Adipose tissue (tissue), 3 donors: Measurements from ENCODE around the gene FOXB2. TPM values are rescaled to one million over a fixed set of nuclear protein-coding genes. Genes with fewer than 3 reads are reported as not detected.

ENCODE experiments used
- H3K27ac ChIP-seq: one replicate; pipeline ENCODE4 v1.5.1; 2013; ENCODE audit warnings: low read depth, low read length
- WGBS, 3 donors: extraction: QIAGEN DNeasy Blood & Tissue Kit; methylation state at CpG; one replicate each; pipeline ENCODE4 v1.1.7; 2013; 5-methylcytosine and 5-hydroxymethylcytosine counted together
- polyA plus RNA-seq, 3 donors: library from polyadenylated mRNA; stranded (reverse); fragments of 200-250 nt; gene quantifications; one replicate each; pipeline ENCODE4 v1.2.3, GENCODE V29; 2013
- donor health status: healthy with polysubstance abuse.
- donor health status: Bipolar disorder and iron deficiency.
- donor health status: healthy.

The FOXB2 gene
- polyA plus RNA-seq, 3 donors, result not detected

DNA sequence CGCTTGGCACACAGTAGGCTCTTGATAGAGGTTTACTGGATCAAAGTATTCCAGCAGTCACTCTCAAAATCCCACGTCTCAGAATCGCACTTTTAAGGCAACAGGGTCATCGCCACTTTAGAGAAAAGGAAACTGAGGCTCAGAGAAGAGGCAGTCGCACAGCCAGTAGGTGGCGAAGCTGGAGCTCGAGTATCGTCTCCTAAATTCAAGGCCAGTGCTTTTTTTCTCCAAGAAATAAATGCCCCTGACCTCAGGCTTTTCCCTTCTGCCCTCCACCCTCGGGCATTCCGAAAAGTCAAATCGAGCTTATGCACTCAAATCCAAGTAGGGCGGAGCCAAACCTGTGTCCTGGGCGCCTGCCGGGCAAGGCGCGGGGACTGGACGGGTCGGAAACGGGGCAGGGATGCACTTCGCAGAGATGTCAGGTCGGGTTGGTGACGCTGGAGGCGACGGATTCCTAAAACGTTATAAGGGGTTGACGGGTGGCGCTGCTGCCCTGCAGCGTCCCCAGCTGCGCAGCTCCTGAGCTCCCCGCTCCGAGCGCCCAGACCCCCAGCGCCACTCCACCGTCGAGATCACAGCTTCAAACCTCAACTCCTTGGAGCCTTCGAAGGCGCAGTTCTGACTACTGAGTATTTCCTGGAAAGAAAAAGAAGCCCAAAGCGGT is 4.7 kb upstream of the FOXB2 start:
- 2 to 7% (median 4%) methylated on average over 38 of the region's 38 CpGs for WGBS, 3 donors
- no peak overlapping the region for H3K27ac ChIP-seq

DNA sequence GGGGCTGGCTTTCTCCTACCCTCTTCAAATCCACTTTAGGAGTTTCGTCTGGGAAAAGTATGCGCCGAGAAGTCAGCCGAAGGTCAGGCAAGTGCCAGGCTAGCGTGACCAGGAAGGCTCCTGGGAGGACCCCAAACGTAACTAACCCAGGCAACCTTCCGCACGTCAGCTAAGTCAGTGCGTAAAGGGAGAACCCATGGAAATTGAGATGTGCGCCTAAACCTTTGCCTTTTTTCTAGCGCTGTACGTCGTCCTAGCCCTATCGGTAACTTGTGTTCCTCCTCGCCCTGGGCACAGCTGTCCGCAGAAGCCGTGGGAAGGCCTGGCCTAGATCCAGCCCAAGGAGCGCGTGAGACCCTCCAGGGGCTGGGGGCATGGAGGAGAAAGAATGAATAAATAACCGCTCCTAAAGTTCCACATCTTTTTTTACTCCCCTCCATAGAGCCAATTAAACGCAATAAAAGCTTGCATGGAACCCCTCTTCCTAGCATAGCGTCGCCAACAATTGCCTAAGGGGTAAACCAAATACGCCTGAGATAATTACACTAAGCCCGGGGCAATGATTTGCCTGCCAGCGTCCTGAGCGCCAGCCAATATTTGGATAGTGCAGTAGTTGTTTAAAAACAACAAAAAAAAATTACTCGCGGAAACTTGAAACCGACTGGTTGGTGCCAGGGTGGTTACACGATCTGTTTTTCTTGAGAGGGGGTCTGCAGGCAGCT is 4.0 kb upstream of the FOXB2 start:
- 4 to 5% (median 5%) methylated on average over 31 of the region's 31 CpGs for WGBS, 3 donors
- no peak overlapping the region for H3K27ac ChIP-seq

DNA sequence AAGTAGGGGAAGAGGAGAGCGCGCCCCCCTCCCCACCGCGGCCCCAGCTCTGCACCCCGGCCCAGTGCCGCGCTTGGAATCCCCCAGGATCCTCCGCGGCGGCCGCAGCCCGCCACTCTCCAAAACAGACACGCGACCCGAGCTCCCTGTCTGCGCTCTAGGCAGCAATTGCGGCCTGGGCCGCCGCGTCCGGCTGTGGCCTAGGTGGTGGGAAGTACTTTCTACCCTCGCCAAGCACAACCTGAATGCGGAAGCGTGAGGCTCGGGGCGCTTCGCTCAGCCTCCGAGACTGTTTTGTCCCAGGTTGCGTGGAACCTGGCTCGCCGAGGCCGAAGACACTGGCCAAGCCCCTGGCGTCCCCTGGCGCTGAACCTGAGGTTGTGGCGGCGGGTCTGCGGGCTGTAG is 3.3 kb upstream of the FOXB2 start:
- H3K27ac ChIP-seq, result no peak overlapping the region
- WGBS, 3 donors, result 0 to 3% (median 1%) methylated on average over 30 to 37 of the region's 37 CpGs

DNA sequence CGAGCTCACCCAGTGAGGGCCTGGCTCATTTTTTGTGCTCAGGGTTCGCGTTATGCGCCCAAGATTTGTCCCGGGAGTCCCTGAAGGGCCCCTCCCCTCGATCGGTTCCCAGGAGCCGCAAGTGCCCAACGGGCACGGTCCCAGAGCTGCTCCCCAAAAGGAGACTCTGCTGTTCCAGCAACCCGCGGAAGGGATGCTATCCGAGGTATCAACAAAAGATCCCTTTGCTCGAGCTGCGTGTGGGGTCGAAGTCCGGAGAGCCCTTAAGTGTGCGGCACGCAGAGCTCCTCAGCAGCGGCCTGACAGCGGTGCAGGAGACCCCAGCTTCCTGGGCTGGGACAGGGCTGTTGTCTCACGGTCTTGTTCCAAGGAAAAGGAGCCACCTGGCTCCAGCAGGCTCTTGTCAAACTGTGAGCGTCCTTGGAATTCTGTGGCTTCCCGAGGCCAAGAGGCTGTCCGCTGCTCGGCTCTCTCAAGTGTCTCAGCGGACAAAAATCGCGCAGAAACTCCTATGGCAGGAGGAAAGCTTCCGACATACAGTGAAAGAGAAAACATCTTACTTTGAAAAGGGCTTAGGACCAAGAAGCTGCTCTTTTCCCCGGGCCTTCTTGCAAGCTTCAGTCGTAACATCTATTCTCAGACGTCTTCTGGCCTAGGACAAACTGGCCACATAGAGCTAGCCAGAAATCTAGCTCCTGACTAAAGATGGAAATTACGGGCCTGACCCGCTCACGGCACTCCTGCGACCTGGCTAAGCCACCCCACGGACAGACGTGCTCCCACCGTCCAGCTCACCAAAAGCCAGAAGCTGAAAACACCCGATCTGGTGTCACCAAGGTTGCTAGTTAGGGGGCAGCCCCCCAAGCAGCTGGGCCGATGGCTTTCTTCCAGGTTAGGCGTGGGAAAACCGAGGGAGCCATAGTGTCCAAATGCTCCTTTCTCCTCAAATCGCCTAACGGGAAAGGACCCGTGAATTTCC is 2.6 kb upstream of the FOXB2 start:
- WGBS, 3 donors, result 4 to 6% (median 5%) methylated on average over 47 of the region's 47 CpGs

DNA sequence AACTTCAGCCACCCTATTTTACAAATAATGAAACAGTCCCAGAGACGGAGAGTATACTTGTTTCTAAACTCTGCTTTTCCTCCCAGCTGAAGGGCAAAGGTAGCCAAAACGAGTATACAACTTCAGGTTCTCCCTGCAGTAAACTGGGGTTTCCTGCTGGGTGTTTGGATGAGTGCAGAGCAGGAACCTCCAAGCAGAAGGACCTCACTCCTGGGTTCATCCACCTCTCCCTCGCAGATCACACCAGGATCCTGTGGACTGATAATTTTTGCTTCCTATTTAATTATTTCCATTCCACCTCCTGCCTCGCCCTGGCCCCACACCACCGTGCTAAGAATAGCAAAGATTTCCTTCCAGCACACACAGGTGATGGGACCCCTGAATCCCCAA is 2.0 kb upstream of the FOXB2 start:
- no peak overlapping the region for H3K27ac ChIP-seq
- WGBS, 3 donors, result 4 to 12% (median 8%) methylated on average over 5 of the region's 5 CpGs

More for the DNA sequence above, 2.6 kb upstream of the FOXB2 start:
- no peak overlapping the region for H3K27ac ChIP-seq

DNA sequence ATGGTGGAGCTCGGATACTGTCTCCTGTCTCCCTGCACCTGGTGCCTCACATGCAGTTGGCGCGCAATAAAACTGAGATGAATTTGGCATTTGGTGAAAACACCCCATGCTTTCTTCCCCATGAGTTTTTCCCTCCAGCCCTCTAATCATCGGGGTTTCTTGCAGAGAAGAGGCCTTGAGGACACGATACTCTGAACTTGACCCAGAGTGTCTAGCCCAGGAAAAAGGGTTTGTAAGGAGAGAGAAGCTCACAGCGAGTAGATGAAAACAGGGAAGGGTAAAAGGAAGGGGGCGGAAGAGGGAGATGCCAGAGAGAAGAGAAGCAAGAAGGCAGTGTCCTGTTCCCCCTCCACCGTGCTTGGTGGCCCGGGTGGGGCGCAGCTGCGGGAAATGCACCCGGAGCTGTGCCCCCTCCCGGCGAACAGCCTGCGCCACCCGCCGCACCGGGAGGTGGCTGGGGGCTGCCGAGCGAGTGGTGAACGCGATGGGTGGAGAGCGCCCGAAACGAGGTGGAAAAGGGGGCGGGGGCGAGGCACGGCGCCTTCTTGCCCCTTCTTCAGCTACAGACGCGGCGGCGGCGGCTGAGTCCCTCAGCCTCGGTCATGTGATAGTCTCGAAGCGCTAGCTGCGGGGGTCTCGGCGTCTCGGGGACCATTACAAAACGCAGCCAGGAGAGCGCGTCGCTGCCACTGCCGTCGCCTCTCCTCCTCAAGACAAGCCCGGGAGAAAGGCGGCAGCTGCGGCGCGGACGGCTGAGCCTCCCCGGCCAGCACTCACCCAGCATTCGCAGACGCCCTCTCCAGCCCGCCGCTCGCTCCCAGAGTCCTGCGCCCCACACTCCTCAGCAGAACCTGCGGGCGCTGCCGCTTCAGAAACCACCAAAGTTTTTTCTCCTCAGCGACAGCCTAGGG is 1.1 kb upstream of the FOXB2 start:
- WGBS, 3 donors, result 2 to 3% (median 3%) methylated on average over 58 to 64 of the region's 64 CpGs
- no peak overlapping the region for H3K27ac ChIP-seq

DNA sequence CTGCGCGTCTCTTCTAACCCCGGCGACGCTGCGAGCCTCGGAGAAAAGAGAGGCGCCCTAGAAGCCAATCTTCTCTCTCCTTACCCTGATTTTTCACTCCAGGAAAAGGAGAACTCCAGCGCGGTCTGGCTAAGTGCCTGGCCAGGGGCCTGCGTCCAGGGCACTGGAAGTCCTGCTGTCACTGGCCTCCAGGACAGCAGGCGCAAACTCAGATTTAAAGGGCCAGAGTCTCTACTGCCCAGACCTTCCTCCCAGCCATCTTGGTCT is 553 bp upstream of the FOXB2 start:
- no peak overlapping the region for H3K27ac ChIP-seq
- WGBS, 3 donors, result 1 to 5% (median 3%) methylated on average over 12 of the region's 12 CpGs

DNA sequence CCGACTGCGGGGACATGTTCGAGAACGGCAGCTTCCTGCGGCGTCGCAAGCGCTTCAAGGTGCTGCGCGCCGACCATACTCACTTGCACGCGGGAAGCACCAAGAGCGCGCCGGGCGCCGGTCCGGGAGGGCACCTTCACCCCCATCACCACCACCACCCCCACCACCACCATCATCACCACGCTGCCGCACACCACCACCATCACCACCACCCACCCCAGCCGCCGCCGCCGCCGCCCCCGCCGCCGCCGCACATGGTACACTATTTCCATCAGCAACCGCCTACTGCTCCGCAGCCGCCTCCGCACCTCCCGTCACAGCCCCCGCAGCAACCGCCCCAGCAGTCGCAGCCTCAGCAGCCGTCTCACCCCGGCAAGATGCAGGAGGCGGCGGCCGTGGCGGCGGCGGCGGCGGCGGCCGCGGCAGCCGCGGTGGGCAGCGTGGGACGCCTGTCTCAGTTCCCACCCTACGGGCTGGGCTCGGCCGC is 514 bp downstream of the FOXB2 start:
- no peak overlapping the region for H3K27ac ChIP-seq
- whole genome bisulfite sequencing, 3 donors, result 1 to 5% (median 3%) methylated on average over 32 to 58 of the region's 58 CpGs

DNA sequence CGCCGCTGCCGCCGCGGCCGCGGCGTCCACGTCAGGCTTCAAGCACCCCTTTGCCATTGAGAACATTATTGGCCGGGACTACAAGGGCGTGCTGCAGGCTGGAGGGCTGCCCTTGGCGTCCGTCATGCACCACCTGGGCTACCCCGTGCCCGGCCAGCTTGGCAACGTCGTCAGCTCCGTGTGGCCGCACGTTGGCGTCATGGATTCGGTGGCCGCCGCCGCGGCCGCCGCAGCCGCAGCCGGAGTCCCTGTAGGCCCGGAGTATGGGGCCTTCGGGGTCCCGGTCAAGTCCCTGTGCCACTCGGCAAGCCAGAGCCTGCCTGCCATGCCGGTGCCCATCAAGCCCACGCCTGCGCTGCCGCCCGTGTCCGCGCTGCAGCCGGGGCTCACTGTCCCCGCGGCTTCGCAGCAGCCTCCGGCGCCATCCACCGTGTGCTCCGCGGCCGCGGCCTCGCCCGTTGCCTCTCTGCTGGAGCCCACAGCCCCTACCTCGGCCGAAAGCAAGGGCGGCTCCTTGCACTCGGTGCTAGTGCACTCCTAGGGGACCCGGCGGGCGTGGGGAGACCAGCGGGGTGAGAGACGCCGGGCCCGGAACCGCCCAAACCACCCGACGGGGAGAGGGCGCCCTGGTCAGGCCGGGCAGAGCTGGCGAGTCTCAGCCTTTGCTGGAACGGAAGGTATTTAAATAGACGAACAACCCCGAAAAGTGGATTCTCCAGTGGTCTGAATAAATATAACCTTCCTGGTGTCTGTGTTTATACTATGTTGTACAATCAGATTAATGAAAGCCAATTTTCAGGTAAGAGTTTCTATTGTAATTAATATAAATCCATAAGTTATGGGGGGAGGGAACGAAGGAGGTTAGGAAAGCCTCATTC is 1.2 kb downstream of the FOXB2 start:
- WGBS, 3 donors, result 3 to 4% (median 4%) methylated on average over 74 to 75 of the region's 75 CpGs
- no peak overlapping the region for H3K27ac ChIP-seq

DNA sequence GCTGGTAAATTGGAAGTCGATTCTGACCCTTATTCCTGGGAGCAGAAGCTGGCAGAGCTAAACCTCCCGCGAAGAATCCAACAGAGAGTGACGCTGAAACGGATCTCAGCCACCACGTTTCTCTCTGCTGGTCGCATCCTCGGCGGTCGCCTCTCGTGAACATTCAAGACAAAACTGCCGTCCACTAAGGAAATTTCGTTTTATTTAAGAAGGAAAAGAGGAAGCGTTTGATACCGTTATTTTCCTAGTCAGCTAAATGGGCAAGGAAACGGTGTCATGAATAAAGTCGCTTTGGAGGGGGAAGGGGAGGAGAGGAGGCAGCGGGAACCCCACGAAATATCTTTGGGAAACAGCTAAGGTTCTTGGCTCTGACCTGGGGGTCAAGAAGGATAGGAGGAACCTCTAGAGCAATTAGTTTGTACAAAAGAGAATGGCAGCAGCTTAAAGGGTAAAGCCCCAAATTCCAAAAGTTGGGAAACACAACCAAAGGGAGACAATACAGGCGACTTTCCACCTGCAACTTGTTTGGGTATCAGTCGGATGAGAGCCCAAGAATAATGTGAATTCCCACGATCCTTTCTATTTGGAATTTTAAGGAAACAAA is 1.9 kb downstream of the FOXB2 start:
- H3K27ac ChIP-seq, result no peak overlapping the region
- WGBS, 3 donors, result 5 to 7% (median 5%) methylated on average over 22 of the region's 22 CpGs

DNA sequence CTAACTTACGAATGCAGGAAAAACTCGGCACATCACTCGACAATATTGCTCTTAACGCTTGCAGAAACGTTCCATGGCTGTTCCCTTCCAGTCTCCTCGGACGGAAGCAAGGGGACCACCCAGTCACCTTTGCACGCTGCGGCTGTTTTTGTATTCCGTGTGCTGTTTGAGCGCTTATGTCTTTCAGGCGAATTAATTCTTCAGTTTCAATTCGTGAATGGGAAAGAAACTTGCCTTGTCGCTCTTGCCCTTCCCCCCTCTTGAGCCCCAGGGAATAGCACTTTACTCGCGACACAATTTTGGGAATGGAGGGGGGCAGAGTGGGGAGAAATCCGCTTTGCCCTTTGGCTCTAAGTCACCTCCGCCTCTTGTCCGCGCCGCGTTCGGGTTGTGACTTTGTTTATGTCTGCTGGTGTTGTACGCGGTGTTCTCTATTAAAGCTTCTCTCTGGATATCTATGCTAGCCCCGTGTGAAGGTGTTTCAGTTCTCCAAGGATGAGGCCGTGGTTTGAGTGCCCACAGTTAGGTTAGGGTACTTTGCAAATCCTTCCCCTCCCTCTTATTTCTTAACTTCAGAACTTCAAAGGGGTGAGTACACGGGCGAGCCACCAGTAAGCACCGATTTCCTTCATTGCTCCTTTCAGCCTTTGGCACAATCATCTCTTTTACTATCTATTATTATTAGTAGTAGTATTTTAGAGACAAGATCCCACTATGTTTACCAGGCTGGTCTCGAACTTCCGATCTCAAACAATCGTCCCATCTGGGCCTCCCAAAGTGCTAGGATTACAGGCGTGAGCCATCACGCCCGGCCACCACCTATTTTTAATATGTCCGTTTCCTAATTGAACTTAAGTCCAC is 2.7 kb downstream of the FOXB2 start:
- 7 to 10% (median 9%) methylated on average over 37 of the region's 37 CpGs for WGBS, 3 donors
- no peak overlapping the region for H3K27ac ChIP-seq

DNA sequence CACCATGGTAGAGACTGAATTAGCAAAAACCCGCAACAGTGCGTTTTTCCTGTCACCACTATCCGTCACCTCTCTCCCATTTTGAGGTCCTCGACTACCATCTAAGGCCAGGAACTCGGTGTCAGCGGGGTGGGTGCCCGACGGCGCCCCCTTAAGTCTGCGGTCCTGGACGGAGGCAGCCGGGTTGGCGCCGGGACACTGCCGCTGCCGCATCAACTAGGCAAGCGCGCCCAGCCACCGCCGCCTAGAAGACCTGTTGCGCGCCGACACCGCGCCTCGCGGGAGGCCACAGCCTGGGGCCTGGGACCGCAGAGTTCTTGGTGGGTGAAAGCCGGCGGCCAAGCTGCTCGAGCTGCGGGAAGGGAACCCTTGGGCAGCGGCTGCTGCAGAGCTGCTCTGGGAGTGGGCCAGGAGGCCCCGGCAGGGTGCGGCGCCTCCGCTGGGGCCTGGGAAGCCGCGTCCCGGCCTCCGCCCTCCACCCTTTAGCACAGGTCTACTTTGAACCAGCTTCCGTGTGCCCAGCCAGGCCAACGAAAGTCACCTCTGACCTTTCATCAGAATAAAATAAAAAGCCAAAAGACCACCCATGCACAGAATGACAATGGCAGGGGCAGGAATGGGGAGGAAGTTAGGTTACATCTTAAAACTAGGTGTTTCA is 3.5 kb downstream of the FOXB2 start:
- no peak overlapping the region for H3K27ac ChIP-seq
- WGBS, 3 donors, result 3 to 9% (median 6%) methylated on average over 37 to 43 of the region's 43 CpGs

DNA sequence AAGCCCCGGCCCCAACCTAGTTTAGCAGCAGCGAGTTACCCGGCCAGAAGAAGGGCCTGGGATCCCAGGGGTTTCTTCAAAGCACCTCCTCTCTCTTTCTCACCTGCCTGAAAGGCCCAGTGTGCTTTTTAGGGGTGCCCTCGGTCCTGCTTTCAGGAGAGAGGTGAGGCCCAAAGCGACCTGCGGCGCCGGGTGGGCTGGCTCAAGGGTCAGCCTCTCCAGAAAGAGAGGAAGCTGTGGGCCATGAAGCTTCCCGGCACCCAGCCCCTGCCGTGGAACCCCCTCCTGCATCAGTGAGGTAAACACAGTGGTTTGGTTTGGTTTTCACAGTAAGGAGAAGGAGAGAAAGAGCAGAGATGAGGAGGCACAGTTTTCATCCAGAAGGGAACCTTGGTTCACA is 4.3 kb downstream of the FOXB2 start:
- 31 to 35% (median 35%) methylated on average over 10 of the region's 10 CpGs for WGBS, 3 donors
- no peak overlapping the region for H3K27ac ChIP-seq

DNA sequence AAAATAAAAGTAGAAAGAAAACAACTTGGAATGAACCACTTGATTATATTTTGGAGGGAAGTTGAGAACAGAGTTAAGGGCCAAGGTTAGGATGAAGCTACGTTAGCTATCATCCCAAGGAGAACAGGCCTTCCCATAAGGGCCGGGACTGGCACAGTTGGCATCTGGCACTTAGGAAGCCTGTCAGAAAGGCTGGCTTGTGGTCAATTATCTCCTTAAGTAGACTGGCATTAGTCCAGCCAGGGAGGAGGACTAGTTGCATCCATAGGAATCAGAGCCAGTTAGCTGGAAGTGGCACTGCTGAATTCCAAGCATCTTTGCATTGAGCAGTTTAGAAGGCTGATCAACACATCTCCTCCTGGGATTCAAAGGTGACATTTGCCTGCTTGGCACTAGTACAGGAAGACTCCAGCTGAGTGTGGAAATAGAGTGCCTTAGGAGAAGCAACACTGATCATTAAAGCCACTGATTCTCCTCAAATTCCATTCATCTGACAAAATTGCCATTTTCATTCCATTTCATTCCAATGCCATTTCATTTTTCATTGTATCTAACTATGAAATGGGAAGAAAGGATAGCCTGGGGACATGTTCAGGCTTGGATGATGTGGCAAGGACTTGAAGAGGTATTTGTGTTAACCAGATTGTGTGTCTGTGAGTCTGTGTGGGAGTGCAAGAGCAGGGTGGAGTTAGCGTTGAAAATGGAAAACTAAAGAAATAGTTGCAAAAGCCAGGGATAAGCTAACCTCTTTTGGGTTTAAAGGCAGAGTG is 5.5 kb downstream of the FOXB2 start:
- no peak overlapping the region for H3K27ac ChIP-seq
- WGBS, 3 donors, result 75 to 79% (median 75%) methylated on average over 3 of the region's 3 CpGs

DNA sequence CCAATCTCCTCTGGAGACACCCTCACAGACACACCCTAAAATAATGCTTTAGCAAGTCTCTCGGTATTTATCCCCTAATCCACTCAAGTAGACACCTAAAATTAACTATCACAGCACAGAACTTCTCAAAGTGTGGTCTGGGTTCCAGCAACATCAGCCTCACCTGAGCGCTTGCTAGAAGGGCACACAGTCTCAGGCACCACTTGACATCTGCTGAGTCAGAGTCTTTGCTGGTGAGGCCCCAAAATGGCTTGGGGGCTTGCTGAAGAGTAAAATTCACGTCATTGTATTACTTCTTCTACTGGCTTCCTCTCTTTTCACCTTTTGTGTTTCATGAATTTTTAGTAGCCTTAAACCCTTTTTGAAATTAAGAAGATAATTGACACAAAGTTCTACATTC is 9.0 kb downstream of the FOXB2 start:
- no peak overlapping the region for H3K27ac ChIP-seq
- 52 to 59% (median 53%) methylated on average over 3 of the region's 3 CpGs for WGBS, 3 donors
